Trophoblast cell (in vitro differentiated cells and primary cell): ENCODE results near the gene FAM241A.

ENCODE experiments used
- DNase-seq, 2 donors: peaks; one replicate each; pipeline ENCODE4 v3.0.0-alpha.2; 2016
- H2AFZ ChIP-seq: 2 replicates; pipeline ENCODE4 v1.6.1; 2013; ENCODE audit warnings: low read length, moderate library complexity, mild to moderate bottlenecking; ENCODE audit not compliant: insufficient read depth, poor library complexity
- H2AK5ac ChIP-seq: 2 replicates; pipeline ENCODE4 v1.6.1; 2013; ENCODE audit warnings: mild to moderate bottlenecking, low read length
- H2BK120ac ChIP-seq: 2 replicates; pipeline ENCODE4 v1.6.1; 2013; ENCODE audit warnings: low read length, mild to moderate bottlenecking, moderate library complexity; ENCODE audit not compliant: insufficient read depth, poor library complexity
- H2BK12ac ChIP-seq: 2 replicates; pipeline ENCODE4 v1.6.1; 2013; ENCODE audit warnings: mild to moderate bottlenecking, low read length, moderate library complexity
- H2BK5ac ChIP-seq: 2 replicates; pipeline ENCODE4 v1.6.1; 2013; ENCODE audit warnings: low read length, low read depth, moderate library complexity, mild to moderate bottlenecking; ENCODE audit not compliant: poor library complexity
- H3K14ac ChIP-seq: 2 replicates; pipeline ENCODE4 v1.6.1; 2013; ENCODE audit warnings: mild to moderate bottlenecking, low read length
- H3K18ac ChIP-seq: 2 replicates; pipeline ENCODE4 v1.6.1; 2013; ENCODE audit warnings: mild to moderate bottlenecking, low read length
- H3K23ac ChIP-seq: 2 replicates; pipeline ENCODE4 v1.6.1; 2013; ENCODE audit warnings: low read length
- H3K27ac ChIP-seq: 2 replicates; pipeline ENCODE4 v1.5.1; 2013; ENCODE audit warnings: low read depth, mild to moderate bottlenecking, inconsistent platforms, low read length, moderate library complexity
- H3K27me3 ChIP-seq: 2 replicates; pipeline ENCODE4 v1.6.1; 2013; ENCODE audit warnings: inconsistent platforms, mild to moderate bottlenecking, low read length, moderate library complexity; ENCODE audit not compliant: insufficient read depth
- H3K36me3 ChIP-seq, 2 experiments: 1 replicate in 1 of 2; 2 replicates in 1 of 2; pipeline ENCODE4 v1.6.1; 2013; ENCODE audit warnings: low read length in 2 of 2, mild to moderate bottlenecking in 2 of 2, moderate library complexity in 1 of 2; ENCODE audit not compliant: insufficient read depth in 2 of 2, control insufficient read depth in 1 of 2
- H3K4ac ChIP-seq: 2 replicates; pipeline ENCODE4 v1.6.1; 2013; ENCODE audit warnings: low read depth, mild to moderate bottlenecking, low read length, moderate library complexity
- H3K4me1 ChIP-seq, 2 experiments: 1 replicate in 1 of 2; 2 replicates in 1 of 2; pipeline ENCODE4 v1.6.1; 2013; ENCODE audit warnings: low read length in 2 of 2, mild to moderate bottlenecking in 2 of 2, moderate library complexity in 1 of 2; ENCODE audit not compliant: insufficient read depth in 2 of 2, control insufficient read depth in 1 of 2
- H3K4me2 ChIP-seq: 2 replicates; pipeline ENCODE4 v1.6.1; 2013; ENCODE audit warnings: inconsistent platforms, mild to moderate bottlenecking, low read length, moderate library complexity
- H3K4me3 ChIP-seq: 2 replicates; pipeline ENCODE4 v1.5.1; 2013; ENCODE audit warnings: mild to moderate bottlenecking, low read depth, low read length, inconsistent platforms
- H3K79me1 ChIP-seq: one replicate; pipeline ENCODE4 v1.6.1; 2013; ENCODE audit warnings: low read length
- H3K79me2 ChIP-seq: 2 replicates; pipeline ENCODE4 v1.6.1; 2013; ENCODE audit warnings: low read length, mild to moderate bottlenecking; ENCODE audit not compliant: control insufficient read depth, insufficient read depth, poor library complexity
- H3K9ac ChIP-seq: 2 replicates; pipeline ENCODE4 v1.6.1; 2013; ENCODE audit warnings: mild to moderate bottlenecking, low read length
- H3K9me3 ChIP-seq: 2 replicates; pipeline ENCODE4 v1.6.1; 2013; ENCODE audit warnings: low read depth, mild to moderate bottlenecking, control low read depth, inconsistent platforms, low read length; ENCODE audit not compliant: insufficient read depth
- H4K12ac ChIP-seq: 2 replicates; pipeline ENCODE4 v1.6.1; 2013; ENCODE audit warnings: low read depth, mild to moderate bottlenecking, low read length, moderate library complexity
- H4K8ac ChIP-seq: 2 replicates; pipeline ENCODE4 v1.6.1; 2013; ENCODE audit warnings: low read depth, mild to moderate bottlenecking, low read length, moderate library complexity
- H4K91ac ChIP-seq: one replicate; pipeline ENCODE4 v1.6.1; 2013; ENCODE audit warnings: low read depth, mild to moderate bottlenecking, low read length, moderate library complexity
- WGBS: extraction: QIAGEN DNeasy Blood & Tissue Kit; methylation state at CpG from one replicate; pipeline ENCODE4 v1.1.7; 2013; ENCODE audit warnings: missing lambda C conversion rate; ENCODE audit not compliant: insufficient read length, insufficient coverage; ENCODE audit errors: extremely low coverage; 5-methylcytosine and 5-hydroxymethylcytosine counted together

FAM241A gene

GRCh38 chr4:112234952-112235609, 89.8 kb downstream of the FAM241A start:
- Histone ChIP-seq H2BK5ac (no peak overlapping the region), H3K23ac (no peak overlapping the region), H2AK5ac (no peak overlapping the region), H3K27ac (no peak overlapping the region), H4K12ac (no peak overlapping the region), H3K4ac (no peak overlapping the region), H3K4me2 (no peak overlapping the region), H3K9ac (no peak overlapping the region), H3K18ac (no peak overlapping the region), H3K27me3 (no peaks in the 10 kb centered on the region), H2BK120ac (no peak overlapping the region), H3K79me2 (peaks cover 6% of the 10 kb centered on the region), H3K14ac (no peak overlapping the region), H4K91ac (no peak overlapping the region), H3K4me3 (no peak overlapping the region), H3K79me1 (peaks cover 6% of the 10 kb centered on the region), H3K36me3 (no peaks in the 10 kb centered on the region), H4K8ac (no peak overlapping the region), H2AFZ (no peak overlapping the region), H2BK12ac (no peak overlapping the region), H3K4me1 (no peaks in the 10 kb centered on the region), H3K9me3 (no peaks in the 10 kb centered on the region)
- DNase-seq = peak; percentile 63 to 84
- no CpG with 5 or more reads among the region's 3 CpGs for WGBS

GRCh38 chr4:112236040-112236439, 90.8 kb downstream of the FAM241A start:
- H4K8ac ChIP-seq = no peak overlapping the region
- H3K79me1 ChIP-seq = peaks cover 6% of the 10 kb centered on the region
- H3K79me2 ChIP-seq = peaks cover 6% of the 10 kb centered on the region
- no peak overlapping the region for H2BK120ac ChIP-seq
- H3K27me3 ChIP-seq = no peaks in the 10 kb centered on the region
- H3K9ac ChIP-seq = no peak overlapping the region
- H3K4me1 ChIP-seq = no peaks in the 10 kb centered on the region
- H3K18ac ChIP-seq = no peak overlapping the region
- H4K12ac ChIP-seq = no peak overlapping the region
- H4K91ac ChIP-seq = no peak overlapping the region
- no CpG with 5 or more reads among the region's 2 CpGs for WGBS
- H3K9me3 ChIP-seq = no peaks in the 10 kb centered on the region
- DNase-seq = no peak
- H2BK5ac ChIP-seq = no peak overlapping the region
- H2AK5ac ChIP-seq = no peak overlapping the region
- H2BK12ac ChIP-seq = no peak overlapping the region
- no peak overlapping the region for H3K27ac ChIP-seq
- no peak overlapping the region for H3K4me2 ChIP-seq
- H3K4ac ChIP-seq = no peak overlapping the region
- H3K23ac ChIP-seq = no peak overlapping the region
- no peaks in the 10 kb centered on the region for H3K36me3 ChIP-seq
- H2AFZ ChIP-seq = no peak overlapping the region
- no peak overlapping the region for H3K14ac ChIP-seq
- no peak overlapping the region for H3K4me3 ChIP-seq

GRCh38 chr4:112238833-112239232, 93.6 kb downstream of the FAM241A start:
- H3K27ac ChIP-seq = no peak overlapping the region
- H2AFZ ChIP-seq = no peak overlapping the region
- no peak overlapping the region for H3K4me3 ChIP-seq
- H3K4me2 ChIP-seq = no peak overlapping the region
- no peak overlapping the region for H2AK5ac ChIP-seq
- H3K79me2 ChIP-seq = no peaks in the 10 kb centered on the region
- no peak overlapping the region for H3K23ac ChIP-seq
- no peak overlapping the region for H4K8ac ChIP-seq
- WGBS = no CpG with 5 or more reads among the region's 2 CpGs
- no peak overlapping the region for H4K91ac ChIP-seq
- H3K36me3 ChIP-seq = no peaks in the 10 kb centered on the region
- H2BK5ac ChIP-seq = no peak overlapping the region
- H3K4ac ChIP-seq = no peak overlapping the region
- no peak overlapping the region for H2BK12ac ChIP-seq
- no peak overlapping the region for H3K14ac ChIP-seq
- no peaks in the 10 kb centered on the region for H3K9me3 ChIP-seq
- H3K4me1 ChIP-seq = no peaks in the 10 kb centered on the region
- no peak overlapping the region for H3K9ac ChIP-seq
- no peak overlapping the region for H3K18ac ChIP-seq
- H4K12ac ChIP-seq = no peak overlapping the region
- H3K27me3 ChIP-seq = no peaks in the 10 kb centered on the region
- no peaks in the 10 kb centered on the region for H3K79me1 ChIP-seq
- no peak overlapping the region for H2BK120ac ChIP-seq
- DNase-seq = no peak
